Keratinocyte (primary cell): ENCODE results near the gene CD47. TPM values are rescaled to one million over a fixed set of nuclear protein-coding genes. Genes with fewer than 3 reads are reported as not detected.

Source experiments
- DNase-seq: peaks from one replicate; pipeline ENCODE4 v3.0.0-alpha.2; 2011; ENCODE audit warnings: low read depth, missing footprints, low spot score
- FAIRE-seq: peaks from 2 replicates; lab custom pipeline; 2011; peaks lifted over from hg19 to GRCh38; lab: Jason Lieb, UNC
- H2AFZ ChIP-seq: 2 replicates; pipeline ENCODE4 v1.6.0; 2012; ENCODE audit warnings: low read length, control low read depth, inconsistent platforms; ENCODE audit not compliant: control insufficient read depth
- H3K27ac ChIP-seq: 2 replicates; pipeline ENCODE4 v1.5.1; 2011; ENCODE audit warnings: low read length; ENCODE audit not compliant: control insufficient read depth, insufficient read depth
- H3K27me3 ChIP-seq: 3 replicates; pipeline ENCODE4 v1.6.0; 2011; ENCODE audit warnings: low read length; ENCODE audit not compliant: control insufficient read depth, insufficient read depth; ENCODE audit errors: extremely low read depth
- H3K36me3 ChIP-seq, 2 experiments: 2 replicates in 1 of 2; 3 replicates in 1 of 2; pipeline ENCODE4 v1.5.1; 2011; ENCODE audit warnings: low read length in 2 of 2, mild to moderate bottlenecking in 1 of 2; ENCODE audit not compliant: control insufficient read depth in 2 of 2, insufficient read depth in 2 of 2; ENCODE audit errors: extremely low read depth in 1 of 2
- H3K4me1 ChIP-seq: 3 replicates; pipeline ENCODE4 v1.5.1; 2011; ENCODE audit warnings: low read length; ENCODE audit not compliant: control insufficient read depth, insufficient read depth; ENCODE audit errors: extremely low read depth
- H3K4me2 ChIP-seq: 3 replicates; pipeline ENCODE4 v1.6.0; 2011; ENCODE audit warnings: low read depth, low read length; ENCODE audit not compliant: control insufficient read depth, insufficient read depth; ENCODE audit errors: extremely low read depth
- H3K4me3 ChIP-seq, 3 experiments: fragments of 200-600 bp in 1 of 3; sonication (generic) in 1 of 3; 2 replicates in 2 of 3; 3 replicates in 1 of 3; pipeline ENCODE4 v1.5.1; 2011 to 2016; ENCODE audit warnings: low read length in 3 of 3, mild to moderate bottlenecking in 3 of 3, control low read depth in 2 of 3, inconsistent platforms in 1 of 3, low read depth in 1 of 3, mixed read lengths in 1 of 3, mixed run types in 1 of 3, moderate library complexity in 1 of 3; ENCODE audit not compliant: control insufficient read depth in 2 of 3, insufficient read depth in 2 of 3; ENCODE audit errors: extremely low read depth in 1 of 3
- H3K79me2 ChIP-seq: 2 replicates; pipeline ENCODE4 v1.6.0; 2012; ENCODE audit warnings: low read length; ENCODE audit not compliant: control insufficient read depth, insufficient read depth
- H3K9ac ChIP-seq: 3 replicates; pipeline ENCODE4 v1.6.0; 2011; ENCODE audit warnings: low read length; ENCODE audit not compliant: control insufficient read depth, insufficient read depth; ENCODE audit errors: extremely low read depth
- H3K9me1 ChIP-seq: 3 replicates; pipeline ENCODE4 v1.6.0; 2011; ENCODE audit warnings: low read length; ENCODE audit not compliant: control insufficient read depth, insufficient read depth; ENCODE audit errors: extremely low read depth
- H3K9me3 ChIP-seq: 2 replicates; pipeline ENCODE4 v1.5.1; 2012; ENCODE audit warnings: low read depth, low read length; ENCODE audit not compliant: control insufficient read depth
- H4K20me1 ChIP-seq: 3 replicates; pipeline ENCODE4 v1.6.0; 2011; ENCODE audit warnings: low read length; ENCODE audit not compliant: control insufficient read depth, insufficient read depth; ENCODE audit errors: extremely low read depth
- EZH2 ChIP-seq: IDR thresholded peaks from one replicate; pipeline ENCODE4 v1.6.1; 2012; ENCODE audit warnings: inconsistent platforms, mild to moderate bottlenecking, low read length, moderate library complexity
- dilution Hi-C: fragments of 300-500 bp; cut with MboI; formaldehyde crosslinking; loops from one replicate; pipeline ENCODE4 v1.7.0; 2020; ENCODE audit warnings: low sequenced_read_pairs; ENCODE audit not compliant: extremely low pct_ligation_motif_present
- polyA plus RNA-seq, 5 experiments: library from polyadenylated mRNA; depleted of rRNA in 3 of 5; stranded (reverse) in 3 of 5; stranded (forward) in 1 of 5; unstranded in 1 of 5; fragments of >200 nt; gene quantifications; 1 replicate in 1 of 5; 2 replicates in 3 of 5; 3 replicates in 1 of 5; pipeline versions ENCODE4 v1.2.1 to v1.2.3, GENCODE V29; 2011 to 2012; ENCODE audit warnings: missing spikeins in 2 of 5, low read depth in 1 of 5, low replicate concordance in 1 of 5
- TF ChIP-seq, protein P1 (sequence below), 3 experiments: IDR thresholded peaks in 1 of 3; conservative IDR thresholded peaks in 1 of 3; optimal IDR thresholded peaks in 1 of 3; 2 replicates in 2 of 3; 3 replicates in 1 of 3; pipeline versions ENCODE3 to v1.5.1; 2011; ENCODE audit warnings: low read length in 3 of 3, mild to moderate bottlenecking in 3 of 3, moderate library complexity in 2 of 3, control low read depth in 1 of 3, inconsistent platforms in 1 of 3; ENCODE audit not compliant: insufficient read depth in 2 of 3; ENCODE audit errors: extremely low read depth in 1 of 3

The CD47 gene
- polyA plus RNA-seq, 1 donor (not counting 4 experiments of a cell fraction or from before 2014, with no cell fraction given), result 96.5 TPM

DNA sequence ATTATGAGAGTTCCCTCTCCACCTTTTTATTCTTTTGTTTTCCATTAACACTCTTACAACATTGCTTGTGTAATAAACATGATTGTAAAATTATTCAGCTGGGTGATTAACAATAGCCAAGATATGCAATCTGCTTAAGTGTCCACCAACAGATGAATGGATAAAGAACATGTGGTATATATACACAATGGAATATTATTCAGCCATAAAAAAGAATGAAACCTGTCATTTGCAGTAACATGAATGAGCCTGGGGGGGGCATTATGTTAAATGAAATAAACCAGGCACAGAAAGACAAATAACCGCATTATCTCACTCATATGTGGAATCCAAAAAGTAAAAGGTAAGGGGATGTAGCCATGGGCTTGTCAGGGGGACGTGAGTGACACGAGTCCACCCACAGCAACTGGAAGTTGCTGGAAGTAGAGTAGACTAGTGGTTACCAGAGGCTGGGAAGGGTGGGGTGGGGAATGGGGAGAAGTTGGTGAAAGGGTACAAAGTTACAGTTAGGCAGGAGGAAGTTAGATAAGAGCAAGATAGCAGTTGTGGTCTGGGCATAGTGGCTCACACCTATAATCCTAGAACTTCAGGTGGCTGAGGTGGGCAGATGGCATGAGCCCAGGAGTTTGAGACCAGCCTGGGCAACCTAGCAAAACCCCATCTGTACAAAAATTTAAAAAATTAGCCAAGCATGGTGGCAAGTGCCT is 28.7 kb upstream of the CD47 start:
- H3K4me2 ChIP-seq, result no peak overlapping the region
- DNase-seq, result no peak
- H3K9ac ChIP-seq, result no peak overlapping the region
- dilution Hi-C loops, result no loop called here
- H3K4me1 ChIP-seq, result no peaks in the 10 kb centered on the region
- no peaks in the 10 kb centered on the region for H4K20me1 ChIP-seq
- H3K27ac ChIP-seq, result no peak overlapping the region
- H3K9me3 ChIP-seq, result no peaks in the 10 kb centered on the region
- TF ChIP-seq, protein P1, sequence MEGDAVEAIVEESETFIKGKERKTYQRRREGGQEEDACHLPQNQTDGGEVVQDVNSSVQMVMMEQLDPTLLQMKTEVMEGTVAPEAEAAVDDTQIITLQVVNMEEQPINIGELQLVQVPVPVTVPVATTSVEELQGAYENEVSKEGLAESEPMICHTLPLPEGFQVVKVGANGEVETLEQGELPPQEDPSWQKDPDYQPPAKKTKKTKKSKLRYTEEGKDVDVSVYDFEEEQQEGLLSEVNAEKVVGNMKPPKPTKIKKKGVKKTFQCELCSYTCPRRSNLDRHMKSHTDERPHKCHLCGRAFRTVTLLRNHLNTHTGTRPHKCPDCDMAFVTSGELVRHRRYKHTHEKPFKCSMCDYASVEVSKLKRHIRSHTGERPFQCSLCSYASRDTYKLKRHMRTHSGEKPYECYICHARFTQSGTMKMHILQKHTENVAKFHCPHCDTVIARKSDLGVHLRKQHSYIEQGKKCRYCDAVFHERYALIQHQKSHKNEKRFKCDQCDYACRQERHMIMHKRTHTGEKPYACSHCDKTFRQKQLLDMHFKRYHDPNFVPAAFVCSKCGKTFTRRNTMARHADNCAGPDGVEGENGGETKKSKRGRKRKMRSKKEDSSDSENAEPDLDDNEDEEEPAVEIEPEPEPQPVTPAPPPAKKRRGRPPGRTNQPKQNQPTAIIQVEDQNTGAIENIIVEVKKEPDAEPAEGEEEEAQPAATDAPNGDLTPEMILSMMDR (optimal IDR thresholded peaks at IDR 0.05 in 1 of 3, IDR thresholded peaks at IDR 0.05 in 1 of 3, conservative IDR thresholded peaks at IDR 0.05 in 1 of 3; ENCODE audit: extremely low read depth in 1 of 3, insufficient read depth in 2 of 3, low read length in 3 of 3), result no peak
- no peak for TF ChIP-seq EZH2
- no peaks in the 10 kb centered on the region for H3K9me1 ChIP-seq
- H2AFZ ChIP-seq, result no peak overlapping the region
- no peaks in the 10 kb centered on the region for H3K79me2 ChIP-seq
- H3K27me3 ChIP-seq, result no peaks in the 10 kb centered on the region
- no peaks in the 10 kb centered on the region for H3K36me3 ChIP-seq
- FAIRE-seq, result no peak
- H3K4me3 ChIP-seq, result no peak overlapping the region

DNA sequence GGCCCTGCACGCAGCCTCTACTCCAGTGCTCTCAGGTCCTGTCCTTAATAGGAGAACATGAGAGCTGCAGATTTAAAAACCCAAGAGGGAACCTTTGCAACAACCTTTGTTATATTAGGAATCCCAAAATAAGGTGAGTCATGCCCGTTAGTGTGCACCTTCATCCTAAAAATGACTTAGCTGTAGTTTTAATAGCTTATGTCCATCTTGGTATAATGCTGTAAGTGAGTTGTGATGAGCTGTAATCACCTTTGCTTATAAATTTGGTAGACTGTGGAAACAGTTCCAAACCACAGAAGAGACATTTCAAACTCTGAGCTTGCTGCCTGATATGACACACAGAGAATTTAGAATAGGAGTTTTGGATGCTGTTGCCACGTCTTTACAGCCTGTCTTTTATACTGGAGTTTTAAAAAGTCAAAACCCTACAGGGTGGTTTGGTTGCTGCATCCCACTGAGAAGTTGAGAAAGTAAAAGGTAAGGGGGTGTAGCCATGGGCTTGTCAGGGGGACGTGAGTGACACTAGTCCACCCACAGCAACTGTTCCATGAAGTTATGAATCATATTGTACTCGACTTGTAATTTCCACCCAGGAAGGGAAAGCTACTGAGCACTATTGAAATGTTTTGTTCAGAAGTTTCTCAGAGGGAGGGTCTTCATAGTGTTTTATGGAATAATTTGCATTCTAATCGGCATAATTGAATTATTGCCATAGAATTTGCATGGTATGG is 27.4 kb upstream of the CD47 start:
- Histone ChIP-seq H3K79me2 (no peaks in the 10 kb centered on the region), H3K27me3 (no peaks in the 10 kb centered on the region), H2AFZ (no peak overlapping the region), H3K4me3 (no peak overlapping the region), H3K9me1 (no peaks in the 10 kb centered on the region), H3K4me1 (no peaks in the 10 kb centered on the region), H3K9me3 (no peaks in the 10 kb centered on the region), H3K27ac (no peak overlapping the region), H4K20me1 (no peaks in the 10 kb centered on the region), H3K36me3 (no peaks in the 10 kb centered on the region), H3K9ac (no peak overlapping the region), H3K4me2 (no peak overlapping the region)
- DNase-seq (no peak), FAIRE-seq (peak; percentile 66)
- TF ChIP-seq EZH2, result no peak
- TF ChIP-seq, protein P1 (optimal IDR thresholded peaks at IDR 0.05 in 1 of 3, IDR thresholded peaks at IDR 0.05 in 1 of 3, conservative IDR thresholded peaks at IDR 0.05 in 1 of 3; ENCODE audit: extremely low read depth in 1 of 3, insufficient read depth in 2 of 3, low read length in 3 of 3), result no peak
- dilution Hi-C loops, result no loop called here
